Measurements from ENCODE around the gene CMIP.

DNA sequence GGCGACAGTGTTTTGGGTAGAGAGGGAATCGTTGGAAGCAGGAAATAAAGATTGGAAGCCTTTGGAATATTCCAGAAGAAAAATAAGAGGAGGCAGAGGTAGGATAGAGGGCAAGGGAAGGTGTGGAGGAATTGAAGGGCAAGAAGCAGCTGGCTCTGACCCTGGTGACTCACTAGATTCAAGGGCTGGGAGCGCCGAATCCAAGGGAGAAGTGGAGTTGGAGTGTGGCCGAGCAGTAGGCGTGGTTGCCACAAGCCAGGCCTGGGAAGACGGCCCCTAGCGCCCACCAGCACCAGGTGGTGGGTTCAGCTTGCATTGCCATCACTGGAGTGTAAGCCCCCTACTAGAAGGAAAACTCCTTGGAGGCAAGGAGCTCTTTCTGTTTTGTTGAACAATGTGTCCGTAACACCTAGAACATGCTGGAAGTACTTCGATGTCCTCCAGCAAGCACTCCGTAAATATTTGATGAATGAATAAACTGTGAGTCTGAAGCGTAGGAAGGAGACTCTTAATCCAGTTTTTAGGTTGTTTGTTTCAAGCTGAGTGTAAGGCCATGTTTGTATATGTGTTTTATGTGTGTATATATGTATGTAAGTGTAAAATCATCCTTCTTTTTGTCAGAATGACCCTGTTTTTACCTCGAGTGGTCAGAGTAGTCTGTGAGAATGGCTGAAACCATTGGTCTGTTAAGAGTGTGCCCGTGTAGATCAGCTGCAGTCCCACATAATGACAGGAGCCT is 139.5 kb downstream of the CMIP start:
- TF ChIP-seq, protein P1, sequence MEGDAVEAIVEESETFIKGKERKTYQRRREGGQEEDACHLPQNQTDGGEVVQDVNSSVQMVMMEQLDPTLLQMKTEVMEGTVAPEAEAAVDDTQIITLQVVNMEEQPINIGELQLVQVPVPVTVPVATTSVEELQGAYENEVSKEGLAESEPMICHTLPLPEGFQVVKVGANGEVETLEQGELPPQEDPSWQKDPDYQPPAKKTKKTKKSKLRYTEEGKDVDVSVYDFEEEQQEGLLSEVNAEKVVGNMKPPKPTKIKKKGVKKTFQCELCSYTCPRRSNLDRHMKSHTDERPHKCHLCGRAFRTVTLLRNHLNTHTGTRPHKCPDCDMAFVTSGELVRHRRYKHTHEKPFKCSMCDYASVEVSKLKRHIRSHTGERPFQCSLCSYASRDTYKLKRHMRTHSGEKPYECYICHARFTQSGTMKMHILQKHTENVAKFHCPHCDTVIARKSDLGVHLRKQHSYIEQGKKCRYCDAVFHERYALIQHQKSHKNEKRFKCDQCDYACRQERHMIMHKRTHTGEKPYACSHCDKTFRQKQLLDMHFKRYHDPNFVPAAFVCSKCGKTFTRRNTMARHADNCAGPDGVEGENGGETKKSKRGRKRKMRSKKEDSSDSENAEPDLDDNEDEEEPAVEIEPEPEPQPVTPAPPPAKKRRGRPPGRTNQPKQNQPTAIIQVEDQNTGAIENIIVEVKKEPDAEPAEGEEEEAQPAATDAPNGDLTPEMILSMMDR (IDR thresholded peaks at IDR 0.05): no peak
- no peak for TF ChIP-seq POLR2A (IDR thresholded peaks at IDR 0.05)

Data from transverse colon (tissue), 3 donors.